Measurements from ENCODE around the gene CHD5.
A peak's percentile ranks its signal among the peaks of the same experiment; 100 is the strongest.

GRCh38 chr1:6157528-6158174, 22.5 kb downstream of the CHD5 start:
- TF ChIP-seq POLR2A (IDR thresholded peaks at IDR 0.05; ENCODE audit: borderline replicate concordance, extremely low read depth, insufficient read depth, insufficient read length) (no peak), JUND (IDR thresholded peaks at IDR 0.05) (no peak), EZH2 (IDR thresholded peaks at IDR 0.05) (no peak), CTCF (IDR thresholded peaks at IDR 0.05 in 2 of 3, conservative IDR thresholded peaks at IDR 0.05 in 1 of 3; ENCODE audit: borderline replicate concordance in 1 of 3, insufficient read depth in 1 of 3, low read depth in 2 of 3, low read length in 2 of 3) (no peak), REST (IDR thresholded peaks at IDR 0.05; ENCODE audit: low read depth) (no peak), TCF7L2 (IDR thresholded peaks at IDR 0.05; ENCODE audit: borderline replicate concordance, extremely low read depth, insufficient read depth, insufficient read length) (peak; percentile 47), MAX (IDR thresholded peaks at IDR 0.05) (no peak; the same call in 1 of the 2 replicates), CBX3 (IDR thresholded peaks at IDR 0.05; ENCODE audit: low read depth) (no peak; the same call in 1 of the 2 replicates), POLR2AphosphoS5 (IDR thresholded peaks at IDR 0.05; ENCODE audit: low read depth, low read length) (peak; percentile 40; the same call in 1 of the 2 replicates)
